ENCODE data around the gene CAD. TPM values are rescaled to one million over a fixed set of nuclear protein-coding genes. Genes with fewer than 3 reads are reported as not detected.

Gene CAD
- total RNA-seq, 1 donor from 2014 or later = 56.5 TPM

- no peak for DNase-seq (ENCODE audit: extremely low read depth, low read depth, low spot score)
Observed at GRCh38 chr2:27275211-27276150, 58.3 kb downstream of the CAD start, which contains the start of gene DNAJC5G. TSS of gene DNAJC5G (plus strand) at chr2:27275433. CDS start at chr2:27276729, 1,296 bp downstream.

- no peak for DNase-seq (ENCODE audit: extremely low read depth, low read depth, low spot score)
Observed at GRCh38 chr2:27278010-27278409, 60.8 kb downstream of the CAD start.

GRCh38 chr2:27280826-27281225, 63.7 kb downstream of the CAD start:
- no peak for DNase-seq (ENCODE audit: extremely low read depth, low read depth, low spot score)

GRCh38 chr2:27281442-27281841, 64.3 kb downstream of the CAD start:
- no peak for DNase-seq (ENCODE audit: extremely low read depth, low read depth, low spot score)

- DNase-seq (ENCODE audit: extremely low read depth, low read depth, low spot score) = no peak
Observed at GRCh38 chr2:27281855-27282559, 64.8 kb downstream of the CAD start, which contains the start of gene TRIM54. TSS of gene TRIM54 (plus strand) at chr2:27282429. CDS start at chr2:27282732, 303 bp downstream.

- no peak for DNase-seq (ENCODE audit: extremely low read depth, low read depth, low spot score)
Observed at GRCh38 chr2:27282892-27283291, 65.7 kb downstream of the CAD start.

- DNase-seq (ENCODE audit: extremely low read depth, low read depth, low spot score) = no peak
Observed at GRCh38 chr2:27284996-27285395, 67.8 kb downstream of the CAD start.

- DNase-seq (ENCODE audit: extremely low read depth, low read depth, low spot score) = no peak
Observed at GRCh38 chr2:27285481-27285880, 68.3 kb downstream of the CAD start.

- peak; percentile 81 for DNase-seq (ENCODE audit: extremely low read depth, low read depth, low spot score)
Observed at GRCh38 chr2:27288610-27289009, 71.4 kb downstream of the CAD start.

GRCh38 chr2:27290549-27290948, 73.4 kb downstream of the CAD start:
- DNase-seq (ENCODE audit: extremely low read depth, low read depth, low spot score) = no peak

- no peak for DNase-seq (ENCODE audit: extremely low read depth, low read depth, low spot score)
Observed at GRCh38 chr2:27291865-27292264, 74.7 kb downstream of the CAD start.

Other genes with a start within 250 kb of the CAD start
- gene MAPRE3, start 246.7 kb upstream of the CAD start, total RNA-seq = 5.4 and 7.4 TPM in 2 replicates
- 38.6 and 67.7 TPM in 2 replicates for gene TMEM214, start 184.4 kb upstream of the CAD start, total RNA-seq
- 14.8 and 15.0 TPM in 2 replicates for gene AGBL5, start 165.7 kb upstream of the CAD start, total RNA-seq
- 346 and 478 TPM in 2 replicates for gene OST4, start 145.7 kb upstream of the CAD start, total RNA-seq
- 3.5 and 7.3 TPM in 2 replicates for gene EMILIN1, start 138.8 kb upstream of the CAD start, total RNA-seq
- gene KHK, start 130.6 kb upstream of the CAD start, total RNA-seq = 0.58 and 3.1 TPM in 2 replicates
- gene CGREF1, start 98.2 kb upstream of the CAD start, total RNA-seq = 0.87 and 3.4 TPM in 2 replicates
- not detected in 2 replicates for gene ABHD1, start 93.6 kb upstream of the CAD start, total RNA-seq
- 53.2 and 66.4 TPM in 2 replicates for gene PREB, start 82.7 kb upstream of the CAD start, total RNA-seq
- not detected in 2 replicates for gene PRR30, start 78.0 kb upstream of the CAD start, total RNA-seq
- gene TCF23, start 68.4 kb upstream of the CAD start, total RNA-seq = not detected in 2 replicates
- gene ATRAID, start 5.3 kb upstream of the CAD start, total RNA-seq = 106 and 748 TPM in 2 replicates
- 19.0 and 24.6 TPM in 2 replicates for gene SLC5A6, start 5.1 kb upstream of the CAD start, total RNA-seq
- 5.9 and 6.5 TPM in 2 replicates for gene SLC30A3, start 45.7 kb downstream of the CAD start, total RNA-seq
- gene DNAJC5G, start 58.1 kb downstream of the CAD start, total RNA-seq = 0.47 TPM in 1 of 2 replicates, not detected in the other
- 0.12 TPM in 1 of 2 replicates, not detected in the other for gene TRIM54, start 65.1 kb downstream of the CAD start, total RNA-seq
- gene UCN, start 91.1 kb downstream of the CAD start, total RNA-seq = 1.4 TPM in 1 of 2 replicates, not detected in the other
- 103 and 117 TPM in 2 replicates for gene MPV17, start 105.7 kb downstream of the CAD start, total RNA-seq
- 41.4 and 43.8 TPM in 2 replicates for gene GTF3C2, start 139.4 kb downstream of the CAD start, total RNA-seq
- gene EIF2B4, start 153.0 kb downstream of the CAD start, total RNA-seq = 44.4 and 53.2 TPM in 2 replicates
- gene SNX17, start 153.2 kb downstream of the CAD start, total RNA-seq = 86.8 and 108 TPM in 2 replicates
- gene ZNF513, start 163.4 kb downstream of the CAD start, total RNA-seq = 10.0 and 10.7 TPM in 2 replicates
- 91.9 and 98.8 TPM in 2 replicates for gene PPM1G, start 192.2 kb downstream of the CAD start, total RNA-seq
- 117 and 130 TPM in 2 replicates for gene NRBP1, start 211.3 kb downstream of the CAD start, total RNA-seq
- gene KRTCAP3, start 225.0 kb downstream of the CAD start, total RNA-seq = not detected in 2 replicates